ENCODE results near the gene FUOM.

FUOM gene

GRCh38 chr10:133310399-133310755 lies 47.4 kb downstream of the FUOM start:
- DNase-seq (ENCODE audit: low spot score) = no peak

- DNase-seq (ENCODE audit: low spot score) = no peak
Measured at GRCh38 chr10:133309720-133310398, 48.0 kb downstream of the FUOM start.

- peak; percentile 93 for DNase-seq (ENCODE audit: low spot score)
Measured at GRCh38 chr10:133309100-133309719, 48.6 kb downstream of the FUOM start.

GRCh38 chr10:133308421-133309099 lies 49.3 kb downstream of the FUOM start, which contains the start of the genes TUBGCP2 and ZNF511:
Gene TUBGCP2 (minus strand): TSS chr10:133308872. CDS start chr10:133302941, 5,931 bp downstream.
Gene ZNF511 (plus strand): TSS chr10:133308914. CDS start chr10:133308944, 30 bp downstream.
- peak; percentile 89 for DNase-seq (ENCODE audit: low spot score)

- DNase-seq (ENCODE audit: low spot score) = peak; percentile 92
Measured at GRCh38 chr10:133307776-133308420, 49.9 kb downstream of the FUOM start.

GRCh38 chr10:133306941-133307379 lies 50.9 kb downstream of the FUOM start:
- no peak for DNase-seq (ENCODE audit: low spot score)

- DNase-seq (ENCODE audit: low spot score) = no peak
Measured at GRCh38 chr10:133306097-133306476, 51.7 kb downstream of the FUOM start.
